ENCODE measurements around the gene MPV17L2. TPM values are rescaled to one million over a fixed set of nuclear protein-coding genes. Genes with fewer than 3 reads are reported as not detected.

MPV17L2 gene
- total and polyA plus RNA-seq, 10 of the 15 experiments (the other 5 are each of a cell fraction or from before 2014, with no cell fraction given), result 5.1 to 57.2 (median 22.9) TPM

DNA sequence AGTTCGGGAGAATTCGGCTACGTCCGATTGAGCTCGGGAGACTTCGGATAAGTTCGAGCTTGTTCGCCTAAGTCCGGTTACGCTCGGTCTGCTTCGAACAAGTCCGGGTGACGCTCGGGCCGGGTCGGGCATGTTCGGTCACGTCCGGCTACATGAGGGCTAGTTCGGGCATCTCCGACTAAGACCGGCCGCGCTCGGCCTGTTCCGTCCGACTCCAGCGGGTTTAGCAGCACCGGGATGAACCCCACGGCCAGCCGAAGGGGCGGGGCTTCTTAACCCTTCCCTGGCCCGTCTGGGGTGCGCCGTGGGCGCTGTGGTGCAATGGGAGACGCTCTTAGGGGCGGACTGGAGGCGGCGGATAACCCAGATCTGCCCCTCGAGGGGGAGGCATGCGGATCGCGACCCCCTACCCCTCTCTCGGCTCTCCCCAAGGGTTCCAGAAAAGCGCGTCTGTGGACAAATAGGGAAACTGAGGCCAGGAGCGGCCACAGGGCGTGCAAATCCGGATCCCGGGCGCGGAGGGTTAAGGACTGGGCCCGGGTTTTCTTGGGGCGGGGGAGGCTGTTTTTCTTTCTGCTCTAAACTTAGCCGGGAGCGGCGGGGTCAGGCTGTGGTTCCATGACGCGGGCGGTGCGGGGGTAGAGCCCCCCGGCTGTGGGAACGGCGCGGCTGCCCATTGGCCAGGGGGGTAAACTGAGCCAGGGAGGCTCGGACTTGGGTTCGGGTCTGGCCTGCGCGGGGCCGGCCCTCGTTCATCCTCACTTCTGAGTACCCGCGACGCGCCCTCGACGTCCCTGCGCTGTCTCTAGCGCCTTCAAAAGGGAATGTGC, 31.7 kb downstream of the MPV17L2 start (continued):
- TF ChIP-seq, protein P1, sequence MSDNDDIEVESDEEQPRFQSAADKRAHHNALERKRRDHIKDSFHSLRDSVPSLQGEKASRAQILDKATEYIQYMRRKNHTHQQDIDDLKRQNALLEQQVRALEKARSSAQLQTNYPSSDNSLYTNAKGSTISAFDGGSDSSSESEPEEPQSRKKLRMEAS (IDR thresholded peaks at IDR 0.05; ENCODE audit: low read depth, low read length), result no peak
- TF ChIP-seq BRCA1 (IDR thresholded peaks at IDR 0.05; ENCODE audit: low read depth, low read length), result no peak
- peak; percentile 66; the same call in 1 of the 2 replicates for TF ChIP-seq HDGF (IDR thresholded peaks at IDR 0.05)
- TF ChIP-seq SMAD1 (IDR thresholded peaks at IDR 0.05; ENCODE audit: low read depth, partially characterized antibody), result no peak
- no peak for TF ChIP-seq POU2F2 (IDR thresholded peaks at IDR 0.05; ENCODE audit: borderline replicate concordance, low read depth, low read length)
- TF ChIP-seq RFX5 (IDR thresholded peaks at IDR 0.05; ENCODE audit: low read depth, low read length), result no peak
- 0 out of 2 replicates have a peak, but pooled peaks have one; percentile 46 for TF ChIP-seq NR2F1 (conservative IDR thresholded peaks at IDR 0.05)
- TF ChIP-seq, protein P2, sequence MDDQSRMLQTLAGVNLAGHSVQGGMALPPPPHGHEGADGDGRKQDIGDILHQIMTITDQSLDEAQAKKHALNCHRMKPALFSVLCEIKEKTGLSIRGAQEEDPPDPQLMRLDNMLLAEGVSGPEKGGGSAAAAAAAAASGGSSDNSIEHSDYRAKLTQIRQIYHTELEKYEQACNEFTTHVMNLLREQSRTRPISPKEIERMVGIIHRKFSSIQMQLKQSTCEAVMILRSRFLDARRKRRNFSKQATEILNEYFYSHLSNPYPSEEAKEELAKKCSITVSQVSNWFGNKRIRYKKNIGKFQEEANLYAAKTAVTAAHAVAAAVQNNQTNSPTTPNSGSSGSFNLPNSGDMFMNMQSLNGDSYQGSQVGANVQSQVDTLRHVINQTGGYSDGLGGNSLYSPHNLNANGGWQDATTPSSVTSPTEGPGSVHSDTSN (IDR thresholded peaks at IDR 0.05; ENCODE audit: insufficient replicate concordance, low read depth, low read length), result no peak
- TF ChIP-seq, protein P3, sequence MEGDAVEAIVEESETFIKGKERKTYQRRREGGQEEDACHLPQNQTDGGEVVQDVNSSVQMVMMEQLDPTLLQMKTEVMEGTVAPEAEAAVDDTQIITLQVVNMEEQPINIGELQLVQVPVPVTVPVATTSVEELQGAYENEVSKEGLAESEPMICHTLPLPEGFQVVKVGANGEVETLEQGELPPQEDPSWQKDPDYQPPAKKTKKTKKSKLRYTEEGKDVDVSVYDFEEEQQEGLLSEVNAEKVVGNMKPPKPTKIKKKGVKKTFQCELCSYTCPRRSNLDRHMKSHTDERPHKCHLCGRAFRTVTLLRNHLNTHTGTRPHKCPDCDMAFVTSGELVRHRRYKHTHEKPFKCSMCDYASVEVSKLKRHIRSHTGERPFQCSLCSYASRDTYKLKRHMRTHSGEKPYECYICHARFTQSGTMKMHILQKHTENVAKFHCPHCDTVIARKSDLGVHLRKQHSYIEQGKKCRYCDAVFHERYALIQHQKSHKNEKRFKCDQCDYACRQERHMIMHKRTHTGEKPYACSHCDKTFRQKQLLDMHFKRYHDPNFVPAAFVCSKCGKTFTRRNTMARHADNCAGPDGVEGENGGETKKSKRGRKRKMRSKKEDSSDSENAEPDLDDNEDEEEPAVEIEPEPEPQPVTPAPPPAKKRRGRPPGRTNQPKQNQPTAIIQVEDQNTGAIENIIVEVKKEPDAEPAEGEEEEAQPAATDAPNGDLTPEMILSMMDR (IDR thresholded peaks at IDR 0.05 in 2 of 3, conservative IDR thresholded peaks at IDR 0.05 in 1 of 3; ENCODE audit: control insufficient read depth in 2 of 3, extremely low read depth in 1 of 3, insufficient read depth in 1 of 3, low read depth in 3 of 3, low read length in 3 of 3), result no peak
- TF ChIP-seq STAT3 (IDR thresholded peaks at IDR 0.05; ENCODE audit: low read depth, low read length), result no peak
- no peak for TF ChIP-seq HDAC2 (IDR thresholded peaks at IDR 0.05)
- TF ChIP-seq SMARCA5 (IDR thresholded peaks at IDR 0.05), result no peak
- no peak for TF ChIP-seq EP300 (IDR thresholded peaks at IDR 0.05; ENCODE audit: borderline replicate concordance in 1 of 2, control insufficient read depth in 1 of 2, low read depth in 2 of 2, low read length in 2 of 2)
- no peak for TF ChIP-seq ZNF622 (IDR thresholded peaks at IDR 0.05)
- TF ChIP-seq RAD21 (IDR thresholded peaks at IDR 0.05; ENCODE audit: insufficient read depth, low read depth, low read length), result no peak
- TF ChIP-seq SUPT20H (IDR thresholded peaks at IDR 0.05; ENCODE audit: borderline replicate concordance, control insufficient read depth, low read depth, low read length), result no peak
- TF ChIP-seq NBN (IDR thresholded peaks at IDR 0.05), result no peak
- TF ChIP-seq, protein P4, sequence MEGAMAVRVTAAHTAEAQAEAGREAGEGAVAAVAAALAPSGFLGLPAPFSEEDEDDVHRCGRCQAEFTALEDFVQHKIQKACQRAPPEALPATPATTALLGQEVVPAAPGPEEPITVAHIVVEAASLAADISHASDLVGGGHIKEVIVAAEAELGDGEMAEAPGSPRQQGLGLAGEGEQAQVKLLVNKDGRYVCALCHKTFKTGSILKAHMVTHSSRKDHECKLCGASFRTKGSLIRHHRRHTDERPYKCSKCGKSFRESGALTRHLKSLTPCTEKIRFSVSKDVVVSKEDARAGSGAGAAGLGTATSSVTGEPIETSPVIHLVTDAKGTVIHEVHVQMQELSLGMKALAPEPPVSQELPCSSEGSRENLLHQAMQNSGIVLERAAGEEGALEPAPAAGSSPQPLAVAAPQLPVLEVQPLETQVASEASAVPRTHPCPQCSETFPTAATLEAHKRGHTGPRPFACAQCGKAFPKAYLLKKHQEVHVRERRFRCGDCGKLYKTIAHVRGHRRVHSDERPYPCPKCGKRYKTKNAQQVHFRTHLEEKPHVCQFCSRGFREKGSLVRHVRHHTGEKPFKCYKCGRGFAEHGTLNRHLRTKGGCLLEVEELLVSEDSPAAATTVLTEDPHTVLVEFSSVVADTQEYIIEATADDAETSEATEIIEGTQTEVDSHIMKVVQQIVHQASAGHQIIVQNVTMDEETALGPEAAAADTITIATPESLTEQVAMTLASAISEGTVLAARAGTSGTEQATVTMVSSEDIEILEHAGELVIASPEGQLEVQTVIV (IDR thresholded peaks at IDR 0.05; ENCODE audit: borderline replicate concordance, partially characterized antibody), result no peak
- TF ChIP-seq POLR2A (IDR thresholded peaks at IDR 0.05; ENCODE audit: low read depth, low read length), result no peak

Measured in GM12878 (cell line).